Measurements from ENCODE around the gene CDK10. TPM values are rescaled to one million over a fixed set of nuclear protein-coding genes. Genes with fewer than 3 reads are reported as not detected.
"Not testable (repeated sequence)": the region's sequence is repeated elsewhere in the genome, so short reads cannot be mapped to it uniquely, and the experiment has no call there.

Gene CDK10
- total RNA-seq, 1 donor from 2014 or later = 40.5 TPM

GRCh38 chr16:89687092-89687940 is 827 bp downstream of the CDK10 start:
- H2AFZ ChIP-seq (ENCODE audit: low read depth, low read length) = peak overlapping the region; percentile 85
- peak overlapping the region; percentile 85 for H3K27ac Mint-ChIP-seq (ENCODE audit: unreplicated experiment)
- no peak for FAIRE-seq

GRCh38 chr16:89688395-89688794 is 1.9 kb downstream of the CDK10 start:
- FAIRE-seq = no peak
- Mint-ChIP-seq H3K36me3 (ENCODE audit: low read depth, unreplicated experiment) (peaks cover 20% of the 10 kb centered on the region), H3K4me1 (ENCODE audit: low read depth, unreplicated experiment) (peaks cover 4% of the 10 kb centered on the region), H3K9me3 (ENCODE audit: unreplicated experiment) (peaks cover 15% of the 10 kb centered on the region), H3K27me3 (ENCODE audit: low read depth, unreplicated experiment) (no peaks in the 10 kb centered on the region), H3K4me3 (ENCODE audit: unreplicated experiment) (peak overlapping the region; percentile 64), H3K27ac (ENCODE audit: unreplicated experiment) (peak overlapping the region; percentile 41)
- TF ChIP-seq EZH2 (IDR thresholded peaks at IDR 0.05; ENCODE audit: insufficient read depth, low read length) (no peak), CTCF (IDR thresholded peaks at IDR 0.05; ENCODE audit: insufficient read depth, low read depth, low read length) (no peak)
- H3K4me2 ChIP-seq (ENCODE audit: low read length) = no peak overlapping the region
- no peak overlapping the region for H3K4me3 ChIP-seq (ENCODE audit: insufficient read depth, low read depth, low read length)
- no peak overlapping the region for H3K9ac ChIP-seq (ENCODE audit: low read length)
- peaks cover 10% of the 10 kb centered on the region for H3K4me1 ChIP-seq (ENCODE audit: insufficient read depth, low read length)
- peaks cover 14% of the 10 kb centered on the region for H4K20me1 ChIP-seq (ENCODE audit: insufficient read depth, low read length)
- no peak overlapping the region for H2AFZ ChIP-seq (ENCODE audit: low read depth, low read length)
- no peak for DNase-seq (ENCODE audit: low read depth)
- peaks cover 25% of the 10 kb centered on the region for H3K79me2 ChIP-seq (ENCODE audit: insufficient read depth, low read length)
- peaks cover 8% of the 10 kb centered on the region for H3K36me3 ChIP-seq (ENCODE audit: insufficient read depth, low read length)
- no peaks in the 10 kb centered on the region for H3K27me3 ChIP-seq (ENCODE audit: insufficient read depth, low read length)
- H3K9me3 ChIP-seq (ENCODE audit: insufficient read depth, low read depth, low read length) = peaks cover 3% of the 10 kb centered on the region
- H3K27ac ChIP-seq (ENCODE audit: low read depth, low read length) = no peak overlapping the region

More at GRCh38 chr16:89687092-89687940, 827 bp downstream of the CDK10 start:
- H3K4me2 ChIP-seq (ENCODE audit: low read length) = peak overlapping the region; percentile 99
- H3K9me3 Mint-ChIP-seq (ENCODE audit: unreplicated experiment) = peaks cover 15% of the 10 kb centered on the region
- peaks cover 5% of the 10 kb centered on the region for H3K36me3 ChIP-seq (ENCODE audit: insufficient read depth, low read length)
- H3K79me2 ChIP-seq (ENCODE audit: insufficient read depth, low read length) = peaks cover 25% of the 10 kb centered on the region
- H3K9me3 ChIP-seq (ENCODE audit: insufficient read depth, low read depth, low read length) = peaks cover 3% of the 10 kb centered on the region
- peaks cover 10% of the 10 kb centered on the region for H3K4me1 ChIP-seq (ENCODE audit: insufficient read depth, low read length)
- TF ChIP-seq EZH2 (IDR thresholded peaks at IDR 0.05; ENCODE audit: insufficient read depth, low read length) = no peak
- H3K4me3 ChIP-seq (ENCODE audit: insufficient read depth, low read depth, low read length) = peak overlapping the region; percentile 78
- H3K27me3 ChIP-seq (ENCODE audit: insufficient read depth, low read length) = no peaks in the 10 kb centered on the region
- H3K27me3 Mint-ChIP-seq (ENCODE audit: low read depth, unreplicated experiment) = no peaks in the 10 kb centered on the region
- H3K27ac ChIP-seq (ENCODE audit: low read depth, low read length) = peak overlapping the region; percentile 81
- peak overlapping the region; percentile 87 for H3K9ac ChIP-seq (ENCODE audit: low read length)
- peak; percentile 52 for DNase-seq (ENCODE audit: low read depth)
- peak overlapping the region; percentile 94 for H3K4me3 Mint-ChIP-seq (ENCODE audit: unreplicated experiment)
- H3K4me1 Mint-ChIP-seq (ENCODE audit: low read depth, unreplicated experiment) = peaks cover 4% of the 10 kb centered on the region
- H4K20me1 ChIP-seq (ENCODE audit: insufficient read depth, low read length) = peaks cover 14% of the 10 kb centered on the region
- H3K36me3 Mint-ChIP-seq (ENCODE audit: low read depth, unreplicated experiment) = peaks cover 20% of the 10 kb centered on the region

- Histone ChIP-seq H3K4me1 (ENCODE audit: insufficient read depth, low read length) (peaks cover 10% of the 10 kb centered on the region), H3K27ac (ENCODE audit: low read depth, low read length) (no peak overlapping the region), H3K4me3 (ENCODE audit: insufficient read depth, low read depth, low read length) (no peak overlapping the region), H3K9me3 (ENCODE audit: insufficient read depth, low read depth, low read length) (peaks cover 3% of the 10 kb centered on the region), H3K27me3 (ENCODE audit: insufficient read depth, low read length) (no peaks in the 10 kb centered on the region), H4K20me1 (ENCODE audit: insufficient read depth, low read length) (peaks cover 17% of the 10 kb centered on the region), H3K9ac (ENCODE audit: low read length) (no peak overlapping the region), H3K79me2 (ENCODE audit: insufficient read depth, low read length) (peaks cover 25% of the 10 kb centered on the region), H3K4me2 (ENCODE audit: low read length) (no peak overlapping the region), H3K36me3 (ENCODE audit: insufficient read depth, low read length) (peaks cover 12% of the 10 kb centered on the region), H2AFZ (ENCODE audit: low read depth, low read length) (no peak overlapping the region)
- FAIRE-seq (no peak), DNase-seq (ENCODE audit: low read depth) (no peak)
- peaks cover 12% of the 10 kb centered on the region for H3K9me3 Mint-ChIP-seq (ENCODE audit: unreplicated experiment)
- H3K36me3 Mint-ChIP-seq (ENCODE audit: low read depth, unreplicated experiment) = peaks cover 23% of the 10 kb centered on the region
- H3K4me3 Mint-ChIP-seq (ENCODE audit: unreplicated experiment) = no peak overlapping the region
- peaks cover 4% of the 10 kb centered on the region for H3K4me1 Mint-ChIP-seq (ENCODE audit: low read depth, unreplicated experiment)
- TF ChIP-seq EZH2 (IDR thresholded peaks at IDR 0.05; ENCODE audit: insufficient read depth, low read length) (no peak), CTCF (IDR thresholded peaks at IDR 0.05; ENCODE audit: insufficient read depth, low read depth, low read length) (no peak)
- no peak overlapping the region for H3K27ac Mint-ChIP-seq (ENCODE audit: unreplicated experiment)
- H3K27me3 Mint-ChIP-seq (ENCODE audit: low read depth, unreplicated experiment) = no peaks in the 10 kb centered on the region
Measured at GRCh38 chr16:89689142-89689541, 2.7 kb downstream of the CDK10 start.

- H3K4me2 ChIP-seq (ENCODE audit: low read length); FAIRE-seq; H3K27me3 ChIP-seq (ENCODE audit: insufficient read depth, low read length); H3K27me3 Mint-ChIP-seq (ENCODE audit: low read depth, unreplicated experiment); H2AFZ ChIP-seq (ENCODE audit: low read depth, low read length); H3K4me3 ChIP-seq (ENCODE audit: insufficient read depth, low read depth, low read length); H3K4me3 Mint-ChIP-seq (ENCODE audit: unreplicated experiment); H3K9me3 ChIP-seq (ENCODE audit: insufficient read depth, low read depth, low read length); H3K27ac ChIP-seq (ENCODE audit: low read depth, low read length); H3K4me1 Mint-ChIP-seq (ENCODE audit: low read depth, unreplicated experiment); H3K9ac ChIP-seq (ENCODE audit: low read length); H3K9me3 Mint-ChIP-seq (ENCODE audit: unreplicated experiment); DNase-seq (ENCODE audit: low read depth); H3K27ac Mint-ChIP-seq (ENCODE audit: unreplicated experiment): not testable (repeated sequence)
- peaks cover 20% of the 10 kb centered on the region for H3K36me3 Mint-ChIP-seq (ENCODE audit: low read depth, unreplicated experiment)
- H3K79me2 ChIP-seq (ENCODE audit: insufficient read depth, low read length) = peaks cover 25% of the 10 kb centered on the region
- H4K20me1 ChIP-seq (ENCODE audit: insufficient read depth, low read length) = peaks cover 20% of the 10 kb centered on the region
- peaks cover 10% of the 10 kb centered on the region for H3K4me1 ChIP-seq (ENCODE audit: insufficient read depth, low read length)
- H3K36me3 ChIP-seq (ENCODE audit: insufficient read depth, low read length) = peaks cover 12% of the 10 kb centered on the region
Measured at GRCh38 chr16:89689621-89690020, 3.1 kb downstream of the CDK10 start.
